Skeletal muscle satellite cell (primary cell): ENCODE data around the gene MAP3K20.
"Not testable (repeated sequence)": the region's sequence is repeated elsewhere in the genome, so short reads cannot be mapped to it uniquely, and the experiment has no call there.

Source experiments
- H3K27me3 ChIP-seq: 2 replicates; pipeline ENCODE4 v1.7.0; 2013; ENCODE audit warnings: low read length; ENCODE audit not compliant: control insufficient read depth, insufficient read depth
- H3K36me3 ChIP-seq: 2 replicates; pipeline ENCODE4 v1.7.0; 2013; ENCODE audit warnings: mild to moderate bottlenecking, control low read depth, low read length; ENCODE audit not compliant: insufficient read depth
- H3K4me1 ChIP-seq: 2 replicates; pipeline ENCODE4 v1.7.0; 2013; ENCODE audit warnings: low read length; ENCODE audit not compliant: control insufficient read depth, insufficient read depth
- H3K4me2 ChIP-seq: 2 replicates; pipeline ENCODE4 v1.7.0; 2013; ENCODE audit warnings: mild to moderate bottlenecking, low read length
- H3K4me3 ChIP-seq: 2 replicates; pipeline ENCODE4 v1.7.0; 2013; ENCODE audit warnings: low read length
- H3K9ac ChIP-seq: 2 replicates; pipeline ENCODE4 v1.7.0; 2013; ENCODE audit warnings: mild to moderate bottlenecking, low read depth, low read length, moderate library complexity
- H3K9me3 ChIP-seq: replicated peaks from 2 replicates; pipeline ENCODE4 v1.7.0; 2013; ENCODE audit warnings: mild to moderate bottlenecking, control low read depth, low read length

The MAP3K20 gene

GRCh38 chr2:173117678-173118077, 42.0 kb downstream of the MAP3K20 start:
- Histone ChIP-seq H3K9me3 (no peaks in the 10 kb centered on the region), H3K9ac (no peak overlapping the region), H3K36me3 (peaks cover 4% of the 10 kb centered on the region), H3K4me2 (no peak overlapping the region), H3K27me3 (no peaks in the 10 kb centered on the region), H3K4me1 (peaks cover 4% of the 10 kb centered on the region), H3K4me3 (no peak overlapping the region)

DNA sequence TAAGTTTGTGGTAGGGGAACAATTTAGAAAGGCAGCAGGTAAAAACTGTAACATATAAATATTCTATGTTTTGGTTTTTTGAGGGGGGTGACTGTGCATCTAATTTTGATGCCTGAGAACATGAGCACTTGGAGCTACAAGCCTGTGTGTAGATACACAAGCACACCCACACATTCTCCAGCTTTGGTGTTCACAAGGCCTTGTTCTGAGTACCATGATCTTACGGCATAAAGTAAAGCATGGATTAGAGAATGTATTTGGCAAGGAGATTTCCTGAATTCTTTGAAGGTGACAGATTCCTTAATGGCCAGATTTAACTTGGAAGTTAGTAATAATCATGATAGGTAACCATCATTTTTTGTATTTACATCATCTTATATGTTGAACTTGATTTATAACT, 42.7 kb downstream of the MAP3K20 start:
- Histone ChIP-seq H3K36me3 (peaks cover 5% of the 10 kb centered on the region), H3K27me3 (no peaks in the 10 kb centered on the region), H3K9me3 (no peaks in the 10 kb centered on the region), H3K4me3 (no peak overlapping the region), H3K4me2 (no peak overlapping the region), H3K9ac (no peak overlapping the region), H3K4me1 (peaks cover 10% of the 10 kb centered on the region)

GRCh38 chr2:173119069-173119807, 43.6 kb downstream of the MAP3K20 start:
- H3K4me1 ChIP-seq: peaks cover 19% of the 10 kb centered on the region
- no peak overlapping the region for H3K9ac ChIP-seq
- no peak overlapping the region for H3K4me3 ChIP-seq
- H3K4me2 ChIP-seq: no peak overlapping the region
- H3K9me3 ChIP-seq: no peaks in the 10 kb centered on the region
- no peaks in the 10 kb centered on the region for H3K27me3 ChIP-seq
- H3K36me3 ChIP-seq: peaks cover 5% of the 10 kb centered on the region

DNA sequence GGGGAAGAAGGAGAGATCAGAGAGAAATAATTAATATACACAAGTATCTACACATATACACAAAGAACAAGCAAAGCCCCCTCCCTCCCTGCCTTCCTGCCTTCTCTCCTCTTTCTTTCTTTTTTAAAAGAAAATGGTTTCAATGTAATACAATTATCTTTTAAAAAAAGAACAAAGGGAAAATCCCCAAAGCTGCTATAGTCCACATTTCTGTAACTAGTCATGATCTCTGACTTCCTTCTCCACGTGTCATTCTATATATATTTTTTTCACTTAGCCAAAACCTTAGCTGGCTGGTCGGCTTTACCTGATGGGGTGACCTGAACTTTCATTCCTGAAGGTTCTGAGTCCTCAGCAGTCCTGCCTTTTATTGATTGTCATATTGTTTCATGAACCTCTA, 44.3 kb downstream of the MAP3K20 start:
- Histone ChIP-seq H3K27me3 (no peaks in the 10 kb centered on the region), H3K4me3 (no peak overlapping the region), H3K9ac (no peak overlapping the region), H3K4me2 (no peak overlapping the region), H3K36me3 (peaks cover 5% of the 10 kb centered on the region), H3K9me3 (no peaks in the 10 kb centered on the region), H3K4me1 (peaks cover 25% of the 10 kb centered on the region)

DNA sequence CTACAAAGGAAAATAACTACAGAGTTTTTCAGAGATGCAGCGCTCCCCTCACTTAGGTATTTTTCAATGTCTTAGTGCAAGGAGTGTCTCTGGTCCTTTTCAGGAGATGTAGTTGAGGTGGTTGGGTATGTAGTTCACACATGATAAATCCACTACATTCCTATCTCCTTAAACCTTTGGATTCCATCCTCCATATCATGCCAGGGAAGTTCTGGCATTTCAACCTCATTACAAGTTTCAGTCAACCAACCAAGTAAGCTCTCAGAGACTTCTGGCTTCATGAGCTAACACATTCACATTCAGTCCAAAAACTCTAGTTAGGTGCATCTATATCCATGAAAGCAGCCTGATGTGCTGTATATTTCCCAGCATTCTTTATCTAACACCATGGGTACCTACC, 47.3 kb downstream of the MAP3K20 start:
- Histone ChIP-seq H3K9me3 (no peaks in the 10 kb centered on the region), H3K4me2 (no peak overlapping the region), H3K9ac (no peak overlapping the region), H3K36me3 (peaks cover 5% of the 10 kb centered on the region), H3K4me1 (peaks cover 35% of the 10 kb centered on the region), H3K4me3 (no peak overlapping the region), H3K27me3 (no peaks in the 10 kb centered on the region)

GRCh38 chr2:173124441-173124840, 48.8 kb downstream of the MAP3K20 start:
- H3K4me2 ChIP-seq: no peak overlapping the region
- H3K9ac ChIP-seq: no peak overlapping the region
- H3K4me1 ChIP-seq: peaks cover 34% of the 10 kb centered on the region
- no peaks in the 10 kb centered on the region for H3K9me3 ChIP-seq
- peaks cover 5% of the 10 kb centered on the region for H3K36me3 ChIP-seq
- H3K4me3 ChIP-seq: no peak overlapping the region
- H3K27me3 ChIP-seq: no peaks in the 10 kb centered on the region

DNA sequence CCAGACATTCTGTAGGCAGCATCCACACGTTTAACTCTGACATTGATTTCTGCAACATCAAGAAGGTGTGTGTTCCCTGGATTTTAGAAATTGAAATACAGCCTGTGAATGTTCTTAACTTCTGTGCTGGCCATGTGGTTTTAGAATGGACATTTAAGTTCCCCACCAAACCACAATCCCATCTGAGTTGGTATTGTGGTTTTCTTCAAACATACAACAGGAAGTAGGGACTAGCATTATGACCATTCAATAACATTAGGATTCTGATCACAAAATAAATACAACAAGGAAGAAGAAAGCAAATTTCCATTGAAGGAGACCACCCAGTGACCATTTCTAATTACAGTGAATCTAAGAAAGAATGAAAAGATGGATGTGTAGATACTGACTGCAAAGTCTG, 51.2 kb downstream of the MAP3K20 start:
- Histone ChIP-seq H3K4me1 (peaks cover 40% of the 10 kb centered on the region), H3K4me3 (no peak overlapping the region), H3K4me2 (peak overlapping the region; percentile 5), H3K36me3 (peaks cover 5% of the 10 kb centered on the region), H3K9ac (no peak overlapping the region), H3K27me3 (no peaks in the 10 kb centered on the region), H3K9me3 (no peaks in the 10 kb centered on the region)

- not testable (repeated sequence) for H3K4me2 ChIP-seq, H3K9me3 ChIP-seq, H3K36me3 ChIP-seq, H3K9ac ChIP-seq, H3K27me3 ChIP-seq, H3K4me3 ChIP-seq
- H3K4me1 ChIP-seq: peaks cover 36% of the 10 kb centered on the region
These were observed 52.5 kb downstream of the MAP3K20 start for GRCh38 chr2:173128132-173128531.

- Histone ChIP-seq H3K9me3 (no peaks in the 10 kb centered on the region), H3K27me3 (no peaks in the 10 kb centered on the region), H3K4me2 (peak overlapping the region; percentile 15), H3K4me3 (no peak overlapping the region), H3K9ac (no peak overlapping the region), H3K36me3 (peaks cover 3% of the 10 kb centered on the region), H3K4me1 (peaks cover 21% of the 10 kb centered on the region)
These were observed 55.1 kb downstream of the MAP3K20 start for GRCh38 chr2:173130496-173131465.

DNA sequence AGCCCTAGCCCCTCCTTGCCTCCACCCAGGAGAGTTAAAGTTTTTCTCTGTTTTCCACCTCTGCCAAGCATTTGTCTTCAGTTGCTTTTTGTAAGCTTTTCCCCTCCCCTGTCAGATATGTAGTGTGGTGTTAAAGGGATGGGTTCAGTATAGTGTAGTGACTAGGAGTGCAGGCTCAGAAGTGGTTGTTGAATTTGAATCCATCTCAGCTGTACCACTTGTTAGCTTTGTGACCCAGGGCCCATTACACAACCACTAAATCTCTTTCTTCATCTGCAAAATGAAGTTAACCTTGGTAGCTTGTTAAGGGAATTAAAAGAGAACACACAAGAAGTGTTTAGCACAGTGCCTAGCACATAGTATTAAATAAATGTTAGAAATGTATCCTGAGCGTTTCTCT, 56.9 kb downstream of the MAP3K20 start:
- H3K36me3 ChIP-seq: peaks cover 3% of the 10 kb centered on the region
- H3K4me1 ChIP-seq: peaks cover 24% of the 10 kb centered on the region
- no peaks in the 10 kb centered on the region for H3K9me3 ChIP-seq
- no peak overlapping the region for H3K9ac ChIP-seq
- no peak overlapping the region for H3K4me2 ChIP-seq
- no peak overlapping the region for H3K4me3 ChIP-seq
- no peaks in the 10 kb centered on the region for H3K27me3 ChIP-seq

DNA sequence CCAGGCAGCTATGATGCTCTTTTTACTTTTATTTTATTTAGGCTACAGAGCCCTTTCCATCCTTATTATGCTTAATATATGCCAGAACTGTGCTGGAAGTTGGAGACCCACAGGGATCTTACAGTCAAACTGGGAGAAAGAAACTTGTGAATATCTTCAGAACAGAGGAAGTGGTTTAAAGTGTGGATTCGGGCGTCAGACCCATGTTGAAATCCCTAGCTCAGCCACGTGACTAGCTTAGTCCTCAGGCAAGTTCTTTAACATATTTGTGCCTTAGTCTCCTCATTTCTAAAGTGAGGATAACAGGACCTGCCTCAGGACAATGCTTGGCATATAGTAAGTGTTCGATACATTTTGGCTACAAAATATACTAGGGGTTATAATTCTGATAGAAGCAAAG, 59.1 kb downstream of the MAP3K20 start:
- no peak overlapping the region for H3K4me3 ChIP-seq
- H3K9ac ChIP-seq: no peak overlapping the region
- H3K9me3 ChIP-seq: no peaks in the 10 kb centered on the region
- H3K4me2 ChIP-seq: no peak overlapping the region
- no peaks in the 10 kb centered on the region for H3K27me3 ChIP-seq
- H3K4me1 ChIP-seq: peaks cover 24% of the 10 kb centered on the region
- H3K36me3 ChIP-seq: peaks cover 3% of the 10 kb centered on the region
